T-helper 22 cell (primary cell): Measurements from ENCODE around the gene CXCL3.

Experiments used
- DNase-seq: peaks from one replicate; pipeline ENCODE4 v3.0.0-alpha.2; 2020; ENCODE audit warnings: low read depth

Gene CXCL3

DNA sequence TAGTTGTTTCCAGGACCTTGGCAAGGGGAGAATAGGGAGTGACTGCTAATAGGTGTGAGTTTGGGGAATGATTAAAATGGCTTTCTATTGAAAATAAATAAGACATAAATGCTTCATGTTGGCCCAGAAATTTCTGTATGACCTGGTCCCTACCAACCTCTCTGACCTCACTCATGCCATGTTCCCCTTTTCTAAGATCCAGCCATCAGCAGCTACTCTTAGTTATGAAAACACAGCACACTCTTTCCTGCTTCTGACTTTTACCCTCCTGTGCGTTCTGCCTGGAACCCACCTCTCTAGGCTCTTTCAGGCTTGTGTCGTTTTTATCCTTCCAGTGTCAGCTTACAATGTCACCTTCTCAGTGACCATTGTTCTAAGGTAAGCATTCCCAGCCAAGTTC lies 25.2 kb downstream of the CXCL3 start:
- no peak for DNase-seq

DNA sequence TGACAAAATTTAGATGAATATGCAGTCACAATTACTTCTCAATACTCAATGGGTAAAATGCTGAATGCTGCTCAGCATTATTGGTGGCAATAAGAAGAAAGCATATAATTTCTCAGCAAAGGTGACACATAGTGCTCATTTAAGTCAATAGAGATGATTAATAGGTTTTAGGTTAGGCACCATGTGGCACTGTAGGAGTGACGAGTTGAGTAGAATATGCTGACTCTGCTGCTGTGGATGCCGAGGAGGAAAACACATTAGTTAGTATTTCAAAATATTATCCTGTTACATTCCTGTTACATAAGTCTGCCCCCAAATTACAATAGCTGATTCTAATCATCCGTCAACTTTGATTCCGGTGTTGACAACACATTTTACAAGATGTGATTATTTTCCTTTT lies 26.4 kb downstream of the CXCL3 start:
- DNase-seq: no peak

DNA sequence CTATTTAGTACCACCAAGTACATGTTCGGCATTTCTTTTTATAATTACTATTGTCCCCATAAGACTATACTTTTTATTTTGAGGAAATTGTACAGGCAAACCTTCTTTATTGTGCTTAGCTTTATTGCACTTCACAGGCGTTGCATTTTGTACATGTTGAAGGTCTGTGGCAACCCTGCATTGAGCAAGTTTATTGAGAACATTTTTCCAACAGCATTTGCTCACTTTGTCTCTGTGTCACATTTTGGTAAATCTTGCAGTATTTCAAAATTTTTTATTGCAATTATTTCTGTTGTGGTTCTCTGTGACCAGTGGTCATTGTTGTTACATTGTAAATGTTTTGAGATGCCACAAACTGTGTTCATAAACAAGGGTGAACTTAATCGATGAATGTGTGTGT lies 29.2 kb downstream of the CXCL3 start:
- DNase-seq: no peak

DNA sequence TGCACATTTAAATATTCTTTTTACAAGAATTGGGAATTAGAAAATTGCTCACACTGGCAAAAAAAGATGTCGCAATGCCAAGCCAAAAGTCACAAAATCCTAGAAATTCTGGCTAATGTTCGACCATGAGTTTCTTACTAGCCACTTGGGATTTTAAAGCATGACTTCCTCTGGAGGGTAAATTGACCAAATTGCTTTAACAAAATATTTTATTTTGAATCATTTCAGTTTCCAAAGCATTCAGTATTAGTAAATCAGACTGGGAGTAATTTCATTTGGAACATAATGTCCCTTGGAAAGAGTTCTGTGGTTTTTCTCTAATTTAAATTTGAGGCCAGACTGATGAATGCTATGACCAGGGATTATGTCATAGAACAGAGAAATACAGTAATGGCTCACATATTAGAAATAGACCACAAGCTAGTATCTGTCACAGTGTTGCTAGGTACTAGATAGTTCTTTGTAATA lies 32.4 kb downstream of the CXCL3 start:
- DNase-seq: no peak

DNA sequence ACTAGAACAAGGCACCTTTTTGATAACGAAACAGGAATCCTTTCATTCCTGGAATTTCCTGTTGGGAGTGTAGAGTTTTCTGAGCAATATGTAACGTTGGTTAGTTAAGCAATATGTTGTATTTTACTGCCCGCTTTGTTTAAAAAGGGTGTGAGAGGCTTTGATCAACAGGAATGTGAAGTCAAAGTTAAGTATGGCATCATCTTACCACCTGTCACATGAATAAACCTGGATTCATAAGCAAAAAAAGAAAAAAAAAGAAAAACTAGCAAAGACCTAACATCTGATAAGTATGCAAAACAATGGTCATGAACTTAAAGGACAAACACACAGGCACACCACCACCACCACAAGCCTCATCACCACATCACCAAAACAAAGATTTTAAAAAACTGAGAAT lies 33.0 kb downstream of the CXCL3 start:
- no peak for DNase-seq

DNA sequence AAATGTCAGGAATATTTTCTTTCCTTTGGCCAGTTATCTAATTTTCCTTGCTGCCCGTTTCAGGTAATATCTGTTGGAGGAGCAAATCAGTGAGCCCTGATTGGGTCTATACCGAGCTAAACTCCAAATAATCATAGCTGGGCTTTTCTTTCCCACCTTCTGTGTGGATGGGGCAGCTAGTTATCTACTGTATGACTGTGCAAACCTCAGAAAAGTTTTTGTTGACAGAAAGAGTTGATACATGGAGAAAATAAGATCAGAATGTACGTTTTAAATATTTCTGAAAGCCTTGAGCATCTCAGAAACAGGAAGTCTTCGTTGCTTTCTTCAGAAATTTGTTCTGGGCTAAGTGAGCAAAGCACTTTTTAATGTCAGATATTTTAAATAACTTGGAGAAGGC lies 33.8 kb downstream of the CXCL3 start:
- no peak for DNase-seq

DNA sequence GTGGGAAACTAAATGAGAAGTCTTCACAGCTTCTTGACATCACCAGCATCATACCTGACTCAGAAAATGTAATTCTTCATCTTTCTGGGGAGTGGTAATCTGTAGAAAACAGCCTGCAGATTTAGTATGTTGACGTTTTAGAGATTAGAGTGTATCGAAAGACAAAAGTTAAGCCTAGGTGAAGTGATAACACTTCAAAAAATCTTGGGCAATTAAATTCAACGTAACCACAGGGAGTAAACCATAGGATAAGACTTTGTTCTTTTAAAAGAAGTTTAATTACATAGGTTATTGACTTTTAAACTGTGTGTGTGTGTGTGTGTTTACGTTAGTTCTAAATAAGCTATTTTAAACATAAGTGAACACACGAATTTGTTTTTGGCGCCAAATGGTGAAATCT lies 38.2 kb downstream of the CXCL3 start:
- DNase-seq: no peak

DNA sequence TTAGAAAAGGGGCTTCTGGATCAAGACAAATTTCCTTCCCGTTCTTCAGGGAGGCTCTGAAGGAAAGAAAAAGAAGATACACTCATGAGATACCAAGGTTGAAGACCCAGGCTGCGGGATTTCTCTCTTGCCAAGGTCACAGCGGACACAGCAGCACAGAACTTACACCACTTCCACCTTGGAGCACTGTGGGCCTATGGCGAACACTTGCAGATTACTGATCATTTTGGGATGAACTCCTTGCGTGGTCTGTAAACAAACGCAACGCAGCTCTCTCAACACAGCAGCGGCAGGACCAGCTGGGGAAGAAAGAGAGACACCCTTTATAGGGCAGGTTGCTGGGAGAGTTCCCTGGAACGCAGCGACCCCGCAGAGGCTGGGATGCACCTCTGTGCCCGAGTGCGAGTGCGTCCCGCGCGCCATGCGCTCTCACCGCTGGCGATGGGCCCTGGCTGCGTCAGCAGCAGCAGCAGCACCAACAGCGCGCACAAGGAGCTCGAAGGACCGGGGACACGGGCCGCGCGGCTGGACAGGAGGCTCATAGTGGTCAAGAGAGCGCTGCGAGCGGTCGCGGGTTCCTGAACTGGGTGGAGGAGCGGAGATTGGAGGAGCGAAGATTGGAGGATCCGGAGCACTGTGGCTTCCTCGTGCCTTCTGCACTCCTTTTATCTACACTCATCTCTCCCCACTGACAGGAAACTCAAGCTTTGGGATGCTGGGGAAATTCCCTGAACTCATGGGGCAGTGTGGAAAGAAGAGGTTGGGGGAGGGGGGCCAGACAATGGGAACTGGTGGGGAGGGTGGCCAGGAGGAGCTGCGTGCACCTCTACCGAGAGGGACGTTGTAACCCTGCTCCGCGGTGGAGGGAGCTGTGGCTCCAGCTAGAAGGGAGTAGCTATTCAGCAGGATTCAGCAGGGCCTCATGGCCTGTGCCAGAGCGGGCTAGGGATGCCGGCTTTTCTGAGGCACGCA lies 40.2 kb downstream of the CXCL3 start, which contains the start of gene CXCL5:
Gene CXCL5 (minus strand): TSS at position 638 of the 972 bp plus-strand sequence. CDS start 96 bp downstream, at position 542.
- DNase-seq: no peak

DNA sequence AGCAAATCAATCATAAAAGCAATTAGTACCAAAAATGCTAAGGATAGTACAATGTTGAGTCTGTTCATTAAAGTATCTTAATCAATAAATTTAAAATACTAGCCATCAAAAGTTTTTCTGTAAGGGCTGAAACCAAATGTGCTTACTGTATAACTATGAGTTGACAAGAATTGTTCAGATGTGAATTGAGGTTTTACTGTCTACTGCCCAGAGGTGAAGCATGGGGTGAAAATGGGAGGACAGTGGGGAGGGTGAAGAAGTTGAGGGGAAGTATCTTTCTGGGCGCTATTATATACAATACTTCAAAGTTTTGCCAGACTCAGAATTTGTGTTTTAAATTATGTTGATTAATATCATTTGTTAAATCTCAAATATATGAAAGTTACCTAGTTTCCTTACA lies 46.4 kb downstream of the CXCL3 start:
- no peak for DNase-seq

DNA sequence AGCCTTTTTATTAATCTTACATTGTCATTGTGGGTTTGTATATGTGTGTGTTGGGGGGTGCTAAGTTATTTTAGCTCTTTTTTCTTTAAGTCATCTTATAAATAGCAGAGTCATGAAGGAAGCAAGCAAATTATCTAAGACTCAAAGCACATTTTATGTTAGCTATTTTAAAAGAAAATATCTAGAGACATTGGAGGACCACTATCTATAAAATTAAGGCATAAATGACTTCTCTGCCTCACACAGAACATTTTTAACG lies 46.8 kb downstream of the CXCL3 start:
- no peak for DNase-seq

DNA sequence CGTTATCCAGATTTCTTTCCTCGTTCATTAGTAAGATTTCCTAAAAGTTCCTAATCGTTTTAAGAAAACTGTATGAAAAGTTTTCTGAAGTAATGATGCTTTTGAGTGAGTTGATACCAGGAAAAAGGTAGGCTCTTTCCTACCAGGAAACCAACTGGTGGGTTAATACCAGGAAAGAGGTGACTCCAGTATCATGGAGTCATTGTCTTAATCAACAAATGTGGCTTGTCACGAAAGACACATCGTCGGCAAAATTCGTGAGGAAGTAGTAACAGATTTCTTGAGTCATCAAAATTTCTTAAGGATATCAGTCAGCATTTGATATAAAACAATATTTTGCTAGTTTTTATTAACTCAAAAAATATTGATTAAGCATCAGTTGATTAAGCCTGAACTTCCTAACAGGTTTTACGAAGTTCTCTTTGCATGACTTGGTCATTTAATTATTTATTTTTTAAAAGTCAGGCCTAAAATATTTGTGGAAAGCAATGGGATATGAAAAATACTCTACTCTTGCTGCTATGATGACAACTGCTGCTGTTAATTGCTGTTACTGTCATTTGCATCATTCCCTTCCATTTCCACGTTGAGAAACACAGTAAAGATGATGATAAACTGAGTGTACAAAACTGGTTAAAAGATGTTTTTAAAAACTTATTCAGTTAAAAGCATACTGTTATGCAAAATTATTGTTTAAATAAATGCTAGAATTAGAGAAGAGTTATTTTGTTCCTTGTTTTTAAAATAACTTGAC lies 47.3 kb downstream of the CXCL3 start:
- DNase-seq: no peak

DNA sequence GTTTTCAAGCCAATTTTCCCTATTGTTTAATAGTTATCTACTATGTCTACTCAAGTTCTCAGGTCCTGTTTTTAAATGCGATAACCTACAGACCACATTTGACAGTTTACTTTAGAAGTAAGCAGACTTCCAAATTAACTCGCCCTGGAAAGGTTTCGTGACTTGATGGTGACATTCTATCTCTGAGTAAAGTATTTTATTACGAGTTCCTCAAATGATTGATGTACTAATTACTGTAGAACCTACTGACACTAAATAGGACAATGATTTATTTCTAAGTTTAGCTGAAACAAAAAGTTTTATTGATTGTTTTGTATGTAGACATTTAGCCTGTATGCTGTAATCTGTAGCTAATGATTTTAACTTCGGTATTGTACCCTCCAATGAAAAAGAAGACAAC lies 48.6 kb downstream of the CXCL3 start:
- no peak for DNase-seq

DNA sequence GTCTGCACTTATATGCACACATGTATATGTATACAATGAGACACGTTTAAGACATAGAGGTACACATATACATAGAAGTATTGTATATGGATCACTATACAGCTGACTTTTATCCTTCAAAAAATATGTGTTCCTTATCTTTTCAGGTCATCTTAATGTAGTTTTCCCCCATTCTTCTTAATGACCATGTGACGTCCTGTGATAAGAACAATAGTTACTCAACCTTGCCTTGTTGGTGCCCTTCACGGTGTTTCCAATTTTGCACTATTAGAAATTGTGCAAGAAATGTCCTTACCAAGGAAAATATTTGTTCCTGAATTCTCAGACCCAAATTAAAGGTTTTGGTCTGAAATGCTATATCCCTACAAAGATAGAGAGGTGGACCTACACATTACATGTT lies 49.5 kb downstream of the CXCL3 start:
- no peak for DNase-seq

DNA sequence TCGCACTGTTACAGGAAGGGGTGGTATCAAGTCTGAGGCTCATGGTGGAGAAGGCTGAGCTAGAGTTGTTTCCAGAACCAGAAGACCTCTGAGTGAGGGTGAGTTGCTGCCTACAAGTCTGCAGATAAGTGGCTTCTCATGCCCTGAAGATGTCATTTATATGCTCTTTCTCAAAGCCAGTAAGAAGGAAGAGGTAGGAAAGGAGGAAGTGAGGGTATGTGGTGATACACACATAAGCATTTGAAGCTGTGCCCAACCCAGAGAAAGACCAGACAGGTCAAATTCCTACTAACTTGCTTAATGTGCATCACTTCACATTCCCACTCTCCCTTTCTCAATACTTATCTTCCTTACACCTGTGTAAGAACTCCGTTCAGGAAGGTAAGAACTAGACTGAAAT lies 50.4 kb downstream of the CXCL3 start, which contains the start of gene PPBP:
Gene PPBP (minus strand): TSS at position 130 of the 400 bp plus-strand sequence. CDS start 87 bp downstream, at position 43.
- no peak for DNase-seq
